T-helper 1 cell treated with Interleukin-12 subunit alpha and Interleukin-12 subunit beta and Interleukin-4 antibody, amounts not matched to agents 30 ng/mL and 1 ng/mL, for 36 hours (primary cell): ENCODE measurements around the gene ADI1. TPM values are rescaled to one million over a fixed set of nuclear protein-coding genes. Genes with fewer than 3 reads are reported as not detected.

Source experiments
- intact Hi-C: fragments of 100-400 bp; cut with micrococcal nuclease; formaldehyde crosslinking; loops from one replicate; pipeline ENCODE4 v1.15.1; 2024
- total RNA-seq: library from RNA; stranded (reverse); gene quantifications from 2 replicates; pipeline ENCODE4 v1.2.3, GENCODE V29; 2022

Gene ADI1
- total RNA-seq, 1 donor from 2014 or later: 35.7 TPM

GRCh38 chr2:3482363-3482821 lies 36.9 kb downstream of the ADI1 start:
- intact Hi-C loops: no loop called here

- intact Hi-C loops: no loop called here
These were observed 37.5 kb downstream of the ADI1 start for GRCh38 chr2:3481736-3482362.

- intact Hi-C loops: no loop called here
These were observed 38.3 kb downstream of the ADI1 start for GRCh38 chr2:3481011-3481400.

- intact Hi-C loops: no loop called here
These were observed 38.9 kb downstream of the ADI1 start for GRCh38 chr2:3480352-3481010.

DNA sequence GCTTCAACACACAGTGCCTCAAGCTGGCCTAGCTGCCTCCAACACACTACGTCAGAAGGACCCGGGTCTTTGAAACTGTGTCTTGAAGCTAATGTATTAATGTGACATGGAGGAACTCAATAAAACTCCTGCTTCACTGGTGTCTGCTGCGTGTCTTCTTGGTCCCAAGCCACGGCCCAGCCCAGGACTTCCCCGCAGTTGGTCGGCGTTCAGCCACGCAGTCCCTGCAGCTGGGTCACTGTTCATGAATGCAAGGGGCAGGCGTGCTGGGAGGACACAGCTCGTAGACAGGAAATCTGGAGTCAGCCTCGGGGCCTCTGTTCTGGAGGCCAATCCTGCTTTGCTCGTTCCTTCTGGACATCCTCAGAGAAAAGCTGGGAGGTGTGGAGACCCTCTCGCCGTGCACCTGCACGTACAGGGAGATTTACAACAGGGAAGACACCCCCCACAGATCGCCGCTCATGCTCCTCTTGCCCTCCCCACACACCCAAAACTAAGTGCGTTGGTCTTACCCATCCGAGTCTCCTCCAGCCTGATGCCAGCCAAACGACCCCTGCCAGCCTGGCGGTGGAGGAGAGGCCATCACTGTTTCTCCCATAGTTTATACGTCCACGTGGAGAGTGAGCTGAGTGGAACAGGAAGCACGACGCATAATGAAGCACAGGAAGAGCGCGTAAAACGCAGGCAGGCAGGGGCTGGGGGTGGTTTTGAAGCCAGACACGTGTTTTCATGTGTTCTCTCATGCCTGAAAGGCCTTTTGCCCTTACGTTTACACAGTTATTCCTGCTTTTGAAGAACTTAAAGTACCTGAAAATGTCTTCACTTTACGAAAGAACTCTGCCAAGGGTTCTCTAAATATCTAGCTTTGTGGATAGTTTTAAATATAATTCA lies 39.7 kb downstream of the ADI1 start:
- intact Hi-C loops: no loop called here

- intact Hi-C loops: no loop called here
These were observed 40.4 kb downstream of the ADI1 start for GRCh38 chr2:3478846-3479385.

DNA sequence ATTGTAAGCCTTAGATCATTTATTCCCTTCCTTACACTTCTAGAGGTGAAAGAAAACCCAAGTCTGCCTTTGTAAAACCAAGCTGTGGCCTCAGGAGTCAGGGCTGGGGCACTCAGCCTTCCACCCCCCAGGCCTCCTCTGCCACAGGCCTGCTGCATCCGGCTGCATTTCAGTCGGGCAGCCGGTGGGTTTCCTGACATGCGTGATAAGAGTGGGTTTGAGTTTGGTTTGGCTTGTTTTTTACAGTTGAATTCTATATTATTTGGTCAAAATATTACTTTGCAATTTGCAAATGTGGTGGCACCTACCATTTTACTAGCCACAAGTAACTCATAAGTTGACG lies 42.4 kb downstream of the ADI1 start:
- intact Hi-C loops: no loop called here

DNA sequence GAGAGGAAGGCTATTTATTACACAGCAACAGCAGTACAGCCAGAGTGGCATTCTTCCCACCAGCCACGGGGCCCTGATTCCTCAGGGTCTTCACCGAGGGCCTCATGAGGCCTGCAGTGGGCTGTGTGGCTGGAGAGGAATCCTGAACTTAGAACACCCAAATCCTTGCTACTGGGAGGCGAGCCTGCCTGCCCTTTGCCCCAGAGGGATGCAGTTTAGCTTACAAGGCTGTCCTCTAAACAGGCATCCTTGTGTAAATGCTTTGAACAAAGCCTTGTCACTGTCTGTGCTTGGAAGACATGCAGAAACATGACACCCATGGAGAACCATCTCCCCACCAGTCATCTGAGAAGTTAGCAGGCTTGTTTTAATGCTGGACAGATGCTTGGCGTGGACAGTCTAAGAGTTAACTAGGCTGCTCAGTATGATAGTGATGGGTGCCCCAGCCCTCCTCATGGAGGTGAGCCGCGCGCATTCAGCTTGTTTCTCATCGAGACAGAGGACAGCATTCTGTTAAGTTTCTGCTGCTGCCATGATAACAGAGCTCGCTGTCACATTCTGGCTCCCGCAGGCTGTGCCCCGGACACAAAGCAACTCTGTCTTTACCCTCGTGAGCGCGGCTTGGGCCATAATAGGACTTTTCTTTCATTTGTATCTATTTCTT lies 42.9 kb downstream of the ADI1 start:
- intact Hi-C loops: no loop called here

- intact Hi-C loops: no loop called here
These were observed 43.6 kb downstream of the ADI1 start for GRCh38 chr2:3475771-3476170.

DNA sequence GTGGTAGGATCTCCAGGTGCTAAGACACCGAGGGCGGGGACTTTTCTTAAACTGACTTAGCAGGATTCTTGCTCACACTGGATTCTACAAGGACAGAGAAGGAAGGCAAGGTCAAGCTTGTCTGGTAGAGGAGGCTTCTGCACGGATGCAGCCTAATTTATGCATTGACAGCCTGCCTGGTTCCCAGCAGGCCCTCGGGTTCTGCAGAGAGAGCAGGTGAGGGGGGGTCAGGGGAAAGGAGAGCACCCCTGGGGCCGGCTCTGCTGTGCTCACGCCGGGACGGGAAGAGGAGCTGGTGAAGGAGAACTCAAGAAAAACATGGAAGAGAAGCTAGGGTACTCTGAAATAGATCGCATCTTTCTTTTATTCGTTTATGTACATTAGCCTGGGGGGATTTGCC lies 46.4 kb downstream of the ADI1 start:
- intact Hi-C loops: no loop called here

DNA sequence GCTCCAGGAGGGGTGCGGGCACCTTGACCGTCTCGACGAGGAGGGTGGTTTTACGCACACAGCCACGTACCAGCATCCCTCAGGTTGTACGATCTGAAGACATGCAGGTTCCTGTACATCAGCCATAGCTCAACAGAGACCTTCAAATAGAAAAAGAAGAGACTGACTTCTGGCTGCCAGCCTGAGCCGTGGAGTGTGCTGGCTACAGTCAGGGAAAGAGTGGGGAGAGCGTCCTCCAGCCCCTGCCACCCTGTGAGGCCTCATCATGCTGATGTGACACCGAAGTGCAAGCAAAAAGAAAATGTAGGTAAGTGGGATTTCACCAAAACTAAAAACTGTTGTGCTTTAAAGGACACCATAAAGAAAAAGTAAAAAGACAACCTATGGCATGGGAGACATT lies 47.0 kb downstream of the ADI1 start:
- intact Hi-C loops: no loop called here

DNA sequence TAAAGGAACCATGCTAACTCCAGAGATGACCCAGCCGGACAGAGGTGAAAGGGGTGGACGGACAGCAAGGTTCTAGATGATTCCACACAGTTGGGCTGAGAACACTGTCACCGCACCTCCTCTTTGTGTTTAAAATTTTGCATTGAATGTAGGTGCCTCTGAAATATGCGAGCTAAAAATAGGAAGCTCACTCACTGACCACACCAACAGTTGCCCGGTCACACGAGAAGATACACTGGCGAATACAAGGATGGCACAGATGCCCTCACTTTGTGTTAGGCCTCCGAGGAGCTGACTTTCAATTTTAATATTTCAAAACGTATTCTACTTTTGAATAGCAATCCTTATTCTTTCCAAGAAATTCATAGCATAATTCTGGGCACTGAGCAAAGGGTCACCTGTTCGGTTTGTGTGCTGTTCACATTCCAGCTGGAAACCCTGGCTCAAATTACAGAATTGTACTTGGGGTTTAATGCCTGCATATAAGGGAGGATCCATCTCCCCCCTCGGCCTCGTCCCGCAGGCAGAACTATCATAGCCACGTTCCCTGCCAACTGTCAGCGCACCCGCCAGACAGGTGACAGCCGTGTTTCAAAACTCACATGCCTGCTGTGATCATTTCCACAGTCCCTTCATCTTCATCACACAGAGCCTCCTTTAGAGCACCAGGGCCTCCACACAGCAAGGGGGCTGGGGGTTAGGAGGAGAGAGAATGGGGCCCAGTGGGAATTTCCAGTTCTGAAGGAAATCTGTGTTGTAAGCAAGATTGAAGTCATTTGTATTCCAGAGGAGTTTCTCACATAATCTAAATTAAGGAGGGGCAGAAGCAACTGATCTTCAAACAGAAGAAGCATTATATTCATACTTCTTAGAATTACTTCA lies 48.2 kb downstream of the ADI1 start:
- intact Hi-C loops: no loop called here

DNA sequence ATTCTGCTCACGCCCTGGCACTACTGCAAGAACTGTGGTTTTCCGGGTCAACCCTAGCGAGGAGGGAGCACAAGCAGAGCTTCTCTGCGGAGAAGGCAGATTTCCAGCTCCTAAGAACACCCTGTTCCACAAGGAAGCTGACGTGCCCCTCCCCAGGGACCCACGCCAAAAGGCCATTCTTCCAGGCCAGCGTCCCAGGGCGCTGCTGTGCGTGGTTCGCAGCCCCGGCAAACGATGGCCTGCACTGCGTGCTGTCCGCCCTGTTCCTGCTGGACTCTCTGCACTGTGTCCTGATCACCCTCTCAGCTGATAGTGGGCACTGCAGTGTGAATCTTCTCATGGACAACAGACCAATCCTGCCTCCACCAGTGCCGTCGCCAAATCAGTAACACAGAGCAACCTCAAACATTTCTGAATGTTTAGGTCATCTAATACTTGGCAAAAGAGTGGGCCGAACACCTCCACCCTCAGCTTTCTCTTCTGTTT lies 49.1 kb downstream of the ADI1 start:
- intact Hi-C loops: no loop called here

- intact Hi-C loops: loop anchor here (10.0 kb wide), 1 partner anchor 625 kb away; no protein-coding TSS in a partner anchor
These were observed 49.8 kb downstream of the ADI1 start for GRCh38 chr2:3469486-3469885.

- intact Hi-C loops: loop anchor here (10.0 kb wide), 1 partner anchor 624 kb away; no protein-coding TSS in a partner anchor
These were observed 50.9 kb downstream of the ADI1 start for GRCh38 chr2:3468296-3468988.

- intact Hi-C loops: loop anchor here (10.0 kb wide), 1 partner anchor 623 kb away; no protein-coding TSS in a partner anchor
These were observed 51.7 kb downstream of the ADI1 start for GRCh38 chr2:3467654-3468053.

- intact Hi-C loops: loop anchor here (10.0 kb wide), 1 partner anchor 622 kb away; no protein-coding TSS in a partner anchor
These were observed 52.4 kb downstream of the ADI1 start for GRCh38 chr2:3466966-3467365.

- intact Hi-C loops: loop anchor here (10.0 kb wide), 1 partner anchor 622 kb away; no protein-coding TSS in a partner anchor
These were observed 52.9 kb downstream of the ADI1 start for GRCh38 chr2:3466482-3466863.

DNA sequence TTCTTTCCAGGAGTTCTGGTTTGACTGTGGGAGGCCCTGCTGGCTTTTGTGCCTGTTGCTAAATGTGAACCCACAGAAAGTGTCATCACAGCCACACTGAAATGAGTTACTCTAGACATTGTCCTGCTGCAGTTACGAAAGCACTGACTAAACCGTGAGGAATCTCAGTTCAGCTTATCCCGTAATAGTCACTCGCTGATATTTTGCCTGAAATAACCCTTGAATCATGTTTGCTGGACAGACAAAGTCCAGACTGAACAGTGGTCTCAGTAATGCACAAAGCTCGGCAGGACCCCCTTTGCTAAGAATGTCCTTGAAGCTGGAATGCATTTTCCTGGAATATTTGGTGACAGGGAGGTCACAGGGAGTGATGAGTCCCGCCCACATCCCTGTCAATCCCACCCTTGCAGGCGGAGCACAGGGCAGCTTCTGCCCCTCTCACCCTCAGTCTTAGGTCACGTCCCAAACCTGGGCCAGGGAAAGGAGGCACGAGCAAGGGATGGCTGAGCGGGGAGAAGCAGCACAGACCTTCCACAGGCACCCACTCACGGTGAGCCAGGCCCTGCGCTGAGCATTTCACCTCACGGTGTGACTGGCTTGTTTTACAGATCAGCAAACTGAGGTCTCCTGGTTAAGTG lies 53.4 kb downstream of the ADI1 start:
- intact Hi-C loops: loop anchor here (10.0 kb wide), 1 partner anchor 621 kb away; no protein-coding TSS in a partner anchor
